Fibroblast of lung (primary cell): ENCODE measurements around the gene ALG5.

Experiments
- CTCF ChIP-seq, 2 donors: IDR thresholded peaks in 1 of 2; conservative IDR thresholded peaks in 1 of 2; 1 replicate in 1 of 2; 2 replicates in 1 of 2; pipeline ENCODE4 v1.5.1; 2011 to 2012; ENCODE audit warnings: low read length in 2 of 2, control low read depth in 1 of 2, inconsistent platforms in 1 of 2, low read depth in 1 of 2, mild to moderate bottlenecking in 1 of 2
- EZH2 ChIP-seq: IDR thresholded peaks from 2 replicates; pipeline ENCODE4 v1.5.1; 2012; ENCODE audit warnings: low read length, control low read depth, mild to moderate bottlenecking; ENCODE audit errors: missing control alignments

GRCh38 chr13:36973621-36974295, 25.4 kb downstream of the ALG5 start:
- no peak for TF ChIP-seq CTCF (conservative IDR thresholded peaks at IDR 0.05 in 1 of 2, IDR thresholded peaks at IDR 0.05 in 1 of 2; ENCODE audit: low read depth in 1 of 2, low read length in 2 of 2)
- no peak for TF ChIP-seq EZH2
